Measurements from ENCODE around the gene CSPG4.

- no peak for TF ChIP-seq CTCF (IDR thresholded peaks at IDR 0.05; ENCODE audit: extremely low read depth in 1 of 2, insufficient read depth in 1 of 2, low read depth in 1 of 2, low read length in 2 of 2)
- TF ChIP-seq POLR2AphosphoS5 (IDR thresholded peaks at IDR 0.05; ENCODE audit: insufficient read depth, low read depth, low read length): no peak
- TF ChIP-seq MYC (IDR thresholded peaks at IDR 0.05; ENCODE audit: low read depth, low read length): no peak
- no peak for TF ChIP-seq EZH2 (IDR thresholded peaks at IDR 0.05; ENCODE audit: borderline replicate concordance, low read depth, low read length, severe bottlenecking)
- no peak for TF ChIP-seq MAX (IDR thresholded peaks at IDR 0.05; ENCODE audit: insufficient read depth, insufficient read length)
- TF ChIP-seq FOS (IDR thresholded peaks at IDR 0.05; ENCODE audit: borderline replicate concordance, insufficient read depth, low read length): no peak
- no peak for TF ChIP-seq POLR2A (IDR thresholded peaks at IDR 0.05; ENCODE audit: low read depth, low read length)
- no peak for TF ChIP-seq JUN (IDR thresholded peaks at IDR 0.05; ENCODE audit: borderline replicate concordance, insufficient read depth, insufficient read length, low read depth)
These were observed 59.2 kb downstream of the CSPG4 start for GRCh38 chr15:75653347-75653913.
